Activated CD4-positive, alpha-beta memory T cell treated with anti-CD3 and anti-CD28 coated beads for 36 hours (primary cell): ENCODE measurements around the gene CHSY3. TPM values are rescaled to one million over a fixed set of nuclear protein-coding genes. Genes with fewer than 3 reads are reported as not detected.

Experiments
- CTCF ChIA-PET: fragments of 350-600 bp; sonication (Branson Sonifier 250); formaldehyde crosslinking; loops from one replicate; lab custom pipeline; 2021; ENCODE audit warnings: antibody characterized with exemption, inconsistent platforms; lab: Charles Lee
- POLR2A ChIA-PET: fragments of 350-600 bp; sonication (Branson Sonifier 250); formaldehyde crosslinking; loops from one replicate; lab custom pipeline; 2021; ENCODE audit warnings: antibody characterized with exemption; lab: Charles Lee
- DNase-seq: peaks from one replicate; pipeline ENCODE4 v3.0.0-alpha.2; 2020
- H3K27ac Mint-ChIP-seq: one replicate; pipeline ENCODE4 v1.8.0; 2021; ENCODE audit warnings: mixed read lengths
- H3K27me3 Mint-ChIP-seq: one replicate; pipeline ENCODE4 v1.8.0; 2021; ENCODE audit warnings: mixed read lengths
- H3K36me3 Mint-ChIP-seq: one replicate; pipeline ENCODE4 v1.8.0; 2021; ENCODE audit warnings: mixed read lengths
- H3K4me1 Mint-ChIP-seq: one replicate; pipeline ENCODE4 v1.8.0; 2021; ENCODE audit warnings: low read depth, mixed read lengths
- H3K4me3 Mint-ChIP-seq: one replicate; pipeline ENCODE4 v1.8.0; 2021; ENCODE audit warnings: mild to moderate bottlenecking, mixed read lengths
- H3K9me3 Mint-ChIP-seq: one replicate; pipeline ENCODE4 v1.8.0; 2021; ENCODE audit warnings: mixed read lengths
- intact Hi-C: fragments of 100-400 bp; cut with micrococcal nuclease; formaldehyde crosslinking; loops from one replicate; pipeline ENCODE4 v1.15.1; 2023
- total RNA-seq, 2 experiments: library from RNA; stranded (reverse); gene quantifications; one replicate each; pipeline ENCODE4 v1.2.3, GENCODE V29; 2021

The CHSY3 gene
- total RNA-seq, 2 experiments from 2014 or later = not detected

DNA sequence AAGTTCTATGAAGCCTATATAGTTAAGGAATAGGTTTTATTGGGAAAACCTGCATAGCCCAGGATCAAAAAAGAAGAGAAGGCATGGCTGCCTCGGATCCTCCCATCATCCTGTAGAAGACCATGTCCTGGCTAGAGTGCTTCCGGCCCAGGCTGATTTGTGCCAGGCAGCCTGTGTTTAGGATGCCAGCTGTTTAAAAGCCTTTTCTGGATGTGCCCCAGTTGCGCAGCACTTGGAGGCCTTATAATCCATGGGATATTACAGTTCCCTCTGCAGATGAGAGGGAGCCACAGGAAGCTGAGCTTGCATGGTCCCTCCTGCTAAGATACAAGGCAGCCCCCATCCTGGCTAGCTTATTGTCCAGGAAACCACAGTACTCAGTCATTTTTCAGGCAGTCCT lies 97.9 kb downstream of the CHSY3 start:
- CTCF ChIA-PET = no interaction called here
- H3K27me3 Mint-ChIP-seq = no peaks in the 10 kb centered on the region
- no peak for DNase-seq
- no peak overlapping the region for H3K27ac Mint-ChIP-seq
- H3K4me1 Mint-ChIP-seq = no peaks in the 10 kb centered on the region
- H3K9me3 Mint-ChIP-seq = no peaks in the 10 kb centered on the region
- H3K4me3 Mint-ChIP-seq = no peak overlapping the region
- intact Hi-C loops = no loop called here
- POLR2A ChIA-PET = no interaction called here
- H3K36me3 Mint-ChIP-seq = no peaks in the 10 kb centered on the region

DNA sequence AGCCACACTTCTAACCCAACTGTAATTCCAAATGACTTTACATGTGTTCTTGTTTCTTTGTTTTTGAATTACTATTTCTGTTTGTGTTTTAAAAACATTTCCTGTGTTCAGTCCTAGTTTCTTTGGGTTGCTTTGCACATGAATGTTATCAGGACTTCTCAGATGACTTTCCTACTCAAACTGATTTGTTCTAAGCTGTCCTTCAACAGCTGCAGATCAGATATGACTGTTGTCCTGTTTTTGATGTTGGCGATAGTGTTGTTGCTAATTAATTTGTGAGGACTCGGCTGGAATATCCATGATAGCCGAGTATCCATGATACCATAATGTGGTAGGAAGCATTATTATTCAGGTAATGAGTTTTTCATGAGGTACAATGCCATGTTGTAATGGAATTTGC lies 98.6 kb downstream of the CHSY3 start:
- intact Hi-C loops = no loop called here
- no peaks in the 10 kb centered on the region for H3K27me3 Mint-ChIP-seq
- H3K36me3 Mint-ChIP-seq = no peaks in the 10 kb centered on the region
- H3K9me3 Mint-ChIP-seq = no peaks in the 10 kb centered on the region
- ChIA-PET POLR2A (no interaction called here), CTCF (no interaction called here)
- no peak overlapping the region for H3K27ac Mint-ChIP-seq
- H3K4me1 Mint-ChIP-seq = no peaks in the 10 kb centered on the region
- H3K4me3 Mint-ChIP-seq = no peak overlapping the region
- DNase-seq = no peak

DNA sequence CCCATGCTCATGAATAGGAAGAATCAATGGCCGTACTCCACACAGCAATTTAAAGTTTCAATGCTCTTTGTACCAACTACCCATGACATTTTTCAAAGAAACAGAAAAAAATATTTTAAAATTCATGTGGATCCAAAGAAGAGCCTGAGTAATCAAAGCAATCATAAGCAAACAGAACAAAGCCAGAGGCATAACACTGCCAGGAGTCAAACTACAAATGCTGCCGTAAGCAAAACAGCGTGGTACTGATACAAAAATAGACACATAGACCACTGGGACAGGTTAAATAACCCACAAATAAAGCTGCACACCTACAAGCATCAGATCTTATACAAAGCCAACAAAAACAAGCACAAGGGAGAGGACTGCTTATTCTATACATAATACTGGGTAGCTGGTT lies 107.7 kb downstream of the CHSY3 start:
- H3K9me3 Mint-ChIP-seq = peaks cover 21% of the 10 kb centered on the region
- no peaks in the 10 kb centered on the region for H3K4me1 Mint-ChIP-seq
- ChIA-PET CTCF (no interaction called here), POLR2A (no interaction called here)
- DNase-seq = no peak
- H3K27ac Mint-ChIP-seq = no peak overlapping the region
- intact Hi-C loops = no loop called here
- no peaks in the 10 kb centered on the region for H3K36me3 Mint-ChIP-seq
- H3K4me3 Mint-ChIP-seq = no peak overlapping the region
- no peaks in the 10 kb centered on the region for H3K27me3 Mint-ChIP-seq

DNA sequence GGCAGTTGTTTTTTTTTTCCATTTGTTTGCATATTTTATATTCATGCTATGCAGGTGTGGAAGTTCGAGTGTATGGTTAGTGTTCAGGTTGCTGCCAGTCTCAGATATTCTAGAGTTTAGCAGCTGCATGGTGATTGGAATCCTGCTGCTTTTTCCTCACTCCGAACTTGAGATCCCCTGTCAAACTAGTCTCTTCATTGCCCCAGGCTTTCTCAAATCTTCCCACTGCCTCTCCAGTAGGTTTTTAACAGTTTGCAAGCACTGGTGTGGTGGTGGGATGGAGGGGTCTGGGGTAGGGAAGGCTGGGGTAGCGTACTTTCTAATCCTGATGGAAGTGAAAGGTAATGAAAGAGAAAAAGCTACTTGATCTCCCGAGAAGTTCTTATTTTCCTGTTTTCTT lies 112.9 kb downstream of the CHSY3 start:
- Mint-ChIP-seq H3K27ac (no peak overlapping the region), H3K36me3 (no peaks in the 10 kb centered on the region), H3K9me3 (peaks cover 18% of the 10 kb centered on the region), H3K4me3 (no peak overlapping the region), H3K27me3 (no peaks in the 10 kb centered on the region), H3K4me1 (no peaks in the 10 kb centered on the region)
- CTCF ChIA-PET = no interaction called here
- no peak for DNase-seq
- intact Hi-C loops = no loop called here
- POLR2A ChIA-PET = no interaction called here

DNA sequence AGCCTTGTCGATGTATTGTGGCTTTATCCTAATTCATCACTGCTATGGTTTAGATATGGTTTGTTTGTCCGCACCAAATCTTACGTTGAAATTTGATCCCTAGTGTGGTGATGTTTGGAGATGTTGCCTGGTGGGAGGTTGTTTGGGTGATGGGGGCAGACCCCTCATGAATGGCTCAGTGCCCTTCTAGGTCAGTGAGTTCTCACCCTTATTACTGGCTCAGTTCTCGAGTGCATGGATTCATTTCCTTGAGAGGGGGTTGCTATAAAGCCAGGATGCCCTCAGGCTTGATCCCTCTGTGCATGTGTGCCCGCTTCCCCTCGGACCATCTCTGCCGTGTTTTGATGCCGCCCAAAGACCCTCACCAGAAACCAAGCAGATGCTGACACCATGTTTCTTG lies 114.4 kb downstream of the CHSY3 start:
- intact Hi-C loops = no loop called here
- Mint-ChIP-seq H3K27ac (no peak overlapping the region), H3K4me1 (no peaks in the 10 kb centered on the region), H3K27me3 (no peaks in the 10 kb centered on the region), H3K9me3 (peaks cover 14% of the 10 kb centered on the region), H3K4me3 (no peak overlapping the region), H3K36me3 (no peaks in the 10 kb centered on the region)
- no peak for DNase-seq
- ChIA-PET CTCF (no interaction called here), POLR2A (no interaction called here)

DNA sequence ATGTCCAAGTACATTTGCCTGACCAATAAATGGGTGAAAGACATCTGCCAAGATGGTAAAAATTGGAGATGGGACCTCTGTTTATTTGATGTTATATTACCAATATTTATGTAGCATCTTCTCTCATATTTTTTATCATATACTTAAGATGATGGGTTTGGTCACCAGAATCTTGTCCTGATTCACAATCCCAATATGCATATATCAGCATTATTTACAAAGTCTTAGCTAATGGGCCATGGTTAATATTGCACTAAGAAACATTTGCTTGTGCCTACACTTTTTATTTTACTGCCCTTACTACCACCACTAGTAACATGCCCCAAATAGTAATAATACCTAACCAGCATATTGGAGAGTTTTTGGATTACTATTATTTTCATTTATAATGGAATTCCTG lies 116.7 kb downstream of the CHSY3 start:
- no peaks in the 10 kb centered on the region for H3K9me3 Mint-ChIP-seq
- CTCF ChIA-PET = no interaction called here
- DNase-seq = no peak
- POLR2A ChIA-PET = no interaction called here
- H3K27ac Mint-ChIP-seq = no peak overlapping the region
- H3K4me3 Mint-ChIP-seq = no peak overlapping the region
- intact Hi-C loops = no loop called here
- no peaks in the 10 kb centered on the region for H3K4me1 Mint-ChIP-seq
- no peaks in the 10 kb centered on the region for H3K27me3 Mint-ChIP-seq
- H3K36me3 Mint-ChIP-seq = no peaks in the 10 kb centered on the region

DNA sequence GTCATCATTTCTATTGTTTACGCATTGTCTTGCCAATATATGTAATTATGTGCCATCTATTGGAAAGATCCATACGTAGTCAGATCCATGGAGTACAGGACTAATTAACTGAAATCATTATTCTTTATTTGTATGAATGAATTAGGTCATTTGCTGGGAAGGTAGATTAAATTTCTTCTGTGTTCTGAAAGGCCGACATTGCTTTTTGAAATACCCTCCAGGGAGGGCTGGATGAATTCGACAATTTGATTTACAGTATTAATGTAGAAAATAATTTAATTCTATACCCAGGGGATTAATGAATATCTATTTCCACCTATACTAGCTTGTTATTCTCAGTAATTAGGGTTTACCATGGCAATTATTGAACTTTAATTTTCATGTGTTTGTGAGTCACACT lies 117.6 kb downstream of the CHSY3 start:
- H3K27me3 Mint-ChIP-seq = no peaks in the 10 kb centered on the region
- H3K36me3 Mint-ChIP-seq = no peaks in the 10 kb centered on the region
- H3K9me3 Mint-ChIP-seq = no peaks in the 10 kb centered on the region
- no peak overlapping the region for H3K4me3 Mint-ChIP-seq
- intact Hi-C loops = no loop called here
- H3K4me1 Mint-ChIP-seq = no peaks in the 10 kb centered on the region
- POLR2A ChIA-PET = no interaction called here
- CTCF ChIA-PET = no interaction called here
- DNase-seq = no peak
- no peak overlapping the region for H3K27ac Mint-ChIP-seq

DNA sequence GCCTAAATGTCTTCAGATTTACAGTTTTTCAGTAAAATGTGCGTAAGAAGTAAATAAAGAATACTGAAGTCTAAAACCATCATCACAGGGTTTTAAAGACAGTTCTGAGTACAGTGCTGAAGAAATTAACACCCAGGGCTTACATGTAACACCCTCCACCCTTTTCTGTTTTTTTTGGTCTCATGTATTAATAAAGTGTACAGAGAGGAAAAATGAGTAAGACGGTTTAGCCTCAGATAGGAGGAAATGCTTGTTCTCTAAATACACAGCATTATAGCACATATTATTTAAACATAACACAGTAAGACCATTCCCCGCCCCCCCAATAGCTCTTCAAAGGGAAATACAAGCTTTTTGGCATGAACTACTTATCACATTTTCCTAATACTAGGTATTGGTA lies 119.3 kb downstream of the CHSY3 start:
- CTCF ChIA-PET = interaction anchor here (0.6 to 1.2 kb wide), 2 partner anchors 13 to 15 kb away, joined by 3 to 5 read pairs; no protein-coding TSS in a partner anchor
- POLR2A ChIA-PET = no interaction called here
- no peak for DNase-seq
- Mint-ChIP-seq H3K9me3 (no peaks in the 10 kb centered on the region), H3K4me3 (no peak overlapping the region), H3K27me3 (no peaks in the 10 kb centered on the region), H3K36me3 (no peaks in the 10 kb centered on the region), H3K27ac (no peak overlapping the region), H3K4me1 (no peaks in the 10 kb centered on the region)
- intact Hi-C loops = no loop called here

DNA sequence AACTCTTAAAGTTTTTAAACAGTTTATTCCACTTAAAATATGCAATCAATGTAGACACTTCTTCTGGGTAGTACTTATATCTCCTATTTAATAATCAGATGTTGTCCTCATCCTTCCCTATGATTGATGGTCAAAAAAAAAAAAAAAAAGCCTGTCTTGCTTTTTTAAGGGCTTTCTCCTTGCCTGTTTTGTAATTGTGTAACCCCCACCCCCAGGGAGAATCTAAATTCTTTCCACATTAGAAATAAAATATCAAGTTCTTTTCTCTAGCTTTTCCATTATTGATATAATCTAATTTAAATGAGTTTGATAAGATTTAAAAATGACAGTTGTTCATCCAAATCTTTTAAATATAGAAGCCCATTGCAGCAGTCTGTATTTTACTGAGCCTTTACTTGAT lies 119.7 kb downstream of the CHSY3 start:
- DNase-seq = no peak
- intact Hi-C loops = no loop called here
- no peaks in the 10 kb centered on the region for H3K4me1 Mint-ChIP-seq

DNA sequence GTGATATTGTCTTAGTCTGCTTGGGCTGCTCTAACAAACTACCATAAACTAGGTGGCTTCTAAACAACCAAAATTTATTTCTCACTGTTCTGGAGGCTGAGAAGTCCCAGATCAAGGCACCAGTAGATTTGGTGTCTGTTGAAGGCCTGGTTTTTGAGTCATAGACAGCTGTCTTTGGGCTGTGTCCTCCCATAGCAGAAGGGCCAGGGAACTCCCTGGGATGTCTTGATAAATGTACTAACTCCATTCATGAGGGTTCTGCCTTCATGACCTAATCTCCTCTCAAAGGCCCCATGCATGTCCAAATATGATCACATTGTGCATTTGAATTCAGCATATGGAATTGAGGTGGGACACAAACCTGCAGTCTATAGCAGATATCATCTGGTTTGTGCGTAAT lies 121.2 kb downstream of the CHSY3 start:
- Mint-ChIP-seq H3K36me3 (no peaks in the 10 kb centered on the region), H3K9me3 (no peaks in the 10 kb centered on the region)
- CTCF ChIA-PET = no interaction called here

More for the DNA sequence above, 119.7 kb downstream of the CHSY3 start:
- no peak overlapping the region for H3K27ac Mint-ChIP-seq
- H3K27me3 Mint-ChIP-seq = no peaks in the 10 kb centered on the region
- no peaks in the 10 kb centered on the region for H3K9me3 Mint-ChIP-seq
- ChIA-PET POLR2A (no interaction called here), CTCF (interaction anchor here (1.2 kb wide), 1 partner anchor 13 kb away, joined by 3 read pairs; no protein-coding TSS in a partner anchor)
- H3K4me3 Mint-ChIP-seq = no peak overlapping the region
- H3K36me3 Mint-ChIP-seq = no peaks in the 10 kb centered on the region

DNA sequence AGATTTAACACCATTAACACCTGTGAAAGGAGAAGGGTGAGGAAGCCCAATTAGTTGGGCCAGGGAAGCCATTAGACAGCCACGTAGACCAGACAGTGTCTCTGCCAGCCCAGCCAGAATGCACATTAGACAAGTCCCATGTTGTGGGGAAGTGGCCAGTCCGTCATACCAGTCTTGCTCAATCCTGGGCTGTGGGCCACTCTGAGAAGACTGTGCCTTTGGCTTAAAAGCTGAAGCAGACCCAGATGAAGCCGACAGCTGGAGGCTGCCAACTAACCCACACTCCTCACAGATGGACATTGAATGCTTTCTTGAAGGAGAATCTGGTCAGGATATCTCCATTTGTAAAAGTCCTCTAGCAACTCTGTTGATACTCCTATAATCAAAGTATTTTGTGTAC lies 128.5 kb downstream of the CHSY3 start:
- Mint-ChIP-seq H3K27ac (no peak overlapping the region), H3K9me3 (no peaks in the 10 kb centered on the region), H3K27me3 (no peaks in the 10 kb centered on the region), H3K4me1 (no peaks in the 10 kb centered on the region), H3K36me3 (no peaks in the 10 kb centered on the region), H3K4me3 (no peak overlapping the region)
- intact Hi-C loops = no loop called here
- ChIA-PET POLR2A (no interaction called here), CTCF (no interaction called here)
- no peak for DNase-seq

More for the DNA sequence above, 121.2 kb downstream of the CHSY3 start:
- no peak for DNase-seq
- Mint-ChIP-seq H3K4me1 (no peaks in the 10 kb centered on the region), H3K27me3 (no peaks in the 10 kb centered on the region), H3K4me3 (no peak overlapping the region), H3K27ac (no peak overlapping the region)
- POLR2A ChIA-PET = no interaction called here
- intact Hi-C loops = no loop called here

DNA sequence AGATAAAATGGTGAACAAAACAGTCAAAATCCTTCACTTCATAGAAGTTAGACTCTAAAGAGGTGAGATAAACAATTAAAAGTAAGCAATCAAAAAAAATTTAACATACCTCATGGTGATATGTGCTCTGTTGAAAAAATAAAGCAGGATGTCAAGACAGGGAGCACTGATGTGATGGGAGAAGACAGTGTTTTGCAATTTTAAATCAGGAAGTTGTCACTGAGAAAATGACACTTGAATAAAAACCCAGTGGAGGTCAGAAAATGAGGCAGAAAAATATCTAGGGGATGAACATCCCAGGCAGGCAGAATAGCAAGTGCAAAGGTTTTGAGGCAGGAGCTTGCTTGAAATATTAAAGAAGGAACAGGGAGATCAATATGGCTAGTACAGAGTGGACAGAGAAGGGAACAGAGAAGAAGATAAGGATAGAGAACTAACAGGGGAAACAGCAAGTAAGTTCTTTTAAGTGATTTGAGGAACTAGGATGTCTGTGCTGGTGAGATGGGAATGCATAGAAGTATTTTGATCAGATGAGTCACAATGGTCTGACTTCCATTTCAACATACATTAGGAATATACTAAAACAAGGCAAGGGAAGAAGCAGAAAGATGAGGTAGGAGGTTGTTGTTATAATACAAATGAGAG lies 130.4 kb downstream of the CHSY3 start:
- Mint-ChIP-seq H3K27ac (no peak overlapping the region), H3K4me1 (no peaks in the 10 kb centered on the region), H3K36me3 (no peaks in the 10 kb centered on the region), H3K4me3 (no peak overlapping the region), H3K27me3 (no peaks in the 10 kb centered on the region), H3K9me3 (no peaks in the 10 kb centered on the region)
- ChIA-PET CTCF (no interaction called here), POLR2A (no interaction called here)
- no peak for DNase-seq
- intact Hi-C loops = no loop called here

DNA sequence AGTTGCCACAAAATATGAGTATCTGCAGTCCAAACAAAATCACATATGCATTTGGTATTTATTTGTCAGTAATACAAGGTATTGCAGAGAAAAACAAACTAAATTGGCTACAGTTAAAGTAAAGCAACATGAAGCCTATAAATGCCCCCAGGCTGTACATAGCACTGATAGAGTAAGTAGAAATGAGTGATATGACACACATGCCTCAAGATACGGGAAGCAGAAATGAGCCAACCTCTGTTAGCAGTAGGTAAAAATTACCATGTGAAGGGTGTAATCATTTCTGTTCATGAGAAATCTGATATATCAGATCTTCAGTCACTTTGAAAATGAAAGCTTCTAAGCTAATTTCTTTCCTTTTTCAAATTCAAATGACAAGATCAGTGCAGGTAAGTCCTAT lies 131.1 kb downstream of the CHSY3 start:
- no peak for DNase-seq
- Mint-ChIP-seq H3K9me3 (no peaks in the 10 kb centered on the region), H3K4me1 (no peaks in the 10 kb centered on the region), H3K4me3 (no peak overlapping the region), H3K27ac (no peak overlapping the region), H3K27me3 (no peaks in the 10 kb centered on the region), H3K36me3 (no peaks in the 10 kb centered on the region)
- ChIA-PET CTCF (no interaction called here), POLR2A (no interaction called here)
- intact Hi-C loops = no loop called here
